Measurements from ENCODE around the gene INSL3.

- TF ChIP-seq POLR2A (IDR thresholded peaks at IDR 0.05; ENCODE audit: low read depth) (no peak), CTCF (IDR thresholded peaks at IDR 0.05) (no peak), POLR2AphosphoS5 (IDR thresholded peaks at IDR 0.05) (no peak)
Measured at GRCh38 chr19:17772172-17772571, 49.1 kb downstream of the INSL3 start.
